GM19238 (cell line): ENCODE results near the gene AMBP.
"Not testable (repeated sequence)": the region's sequence is repeated elsewhere in the genome, so short reads cannot be mapped to it uniquely, and the experiment has no call there.

Experiments
- DNase-seq: peaks from one replicate; pipeline ENCODE4 v3.0.0; 2011; ENCODE audit warnings: low spot score; ENCODE audit not compliant: insufficient read length

Gene AMBP

DNA sequence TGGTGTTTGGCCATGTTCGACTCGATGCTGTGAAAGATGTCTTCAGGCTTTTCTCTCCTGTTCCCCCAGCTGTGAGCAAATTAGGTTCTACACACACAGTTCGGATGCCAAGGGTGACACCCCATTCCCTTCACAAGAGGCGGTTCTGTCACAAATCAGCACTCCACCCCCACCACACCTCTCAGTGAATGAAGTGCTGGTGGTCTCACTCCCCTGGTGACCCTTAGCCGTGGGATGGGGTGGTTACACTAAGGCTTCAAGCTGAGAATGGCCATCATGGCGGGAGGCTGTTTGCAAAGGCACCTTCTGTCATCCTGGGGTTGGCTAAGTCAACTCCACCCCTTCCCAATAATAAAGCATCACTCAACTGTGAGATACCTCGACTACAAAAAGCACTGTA lies 26.4 kb downstream of the AMBP start:
- DNase-seq: no peak

DNA sequence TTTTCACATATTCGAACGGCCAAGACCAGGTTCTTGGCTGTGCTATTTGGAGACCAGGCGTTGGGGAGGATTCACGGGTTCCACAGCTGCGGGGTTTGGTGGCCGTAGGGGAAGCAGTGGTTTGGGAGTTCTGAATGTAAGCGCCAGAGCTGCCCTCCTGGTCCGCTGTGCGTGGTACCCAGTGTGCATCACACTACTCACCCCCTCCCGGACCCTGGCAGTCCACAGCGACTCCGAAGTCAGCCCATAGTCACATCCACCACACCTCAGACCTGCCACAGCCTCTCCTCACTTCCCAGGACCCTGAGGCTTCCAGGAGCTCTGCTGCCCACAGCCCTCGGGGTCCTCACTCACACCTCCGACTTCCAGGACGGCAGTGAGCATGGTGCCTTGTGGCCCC lies 26.8 kb downstream of the AMBP start:
- no peak for DNase-seq

DNA sequence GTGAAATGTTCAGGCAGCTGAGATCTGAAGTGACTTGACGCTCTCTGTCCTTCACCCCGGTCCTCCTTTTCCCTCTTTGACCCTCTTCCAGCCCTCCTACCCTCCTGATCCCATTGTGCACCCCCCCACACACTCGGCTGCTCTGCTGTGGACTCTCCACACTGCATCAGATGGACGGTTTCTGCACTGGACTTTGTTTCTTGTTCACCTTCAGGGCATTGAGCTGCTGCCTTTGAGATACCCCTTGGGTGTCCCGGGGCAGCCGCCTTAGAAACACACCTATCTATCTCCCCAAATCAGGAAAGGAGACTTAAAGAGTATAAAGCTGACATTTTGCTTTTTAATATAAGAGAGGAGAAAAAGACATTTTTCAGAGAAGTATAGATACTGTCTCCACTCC lies 27.5 kb downstream of the AMBP start:
- DNase-seq: no peak

DNA sequence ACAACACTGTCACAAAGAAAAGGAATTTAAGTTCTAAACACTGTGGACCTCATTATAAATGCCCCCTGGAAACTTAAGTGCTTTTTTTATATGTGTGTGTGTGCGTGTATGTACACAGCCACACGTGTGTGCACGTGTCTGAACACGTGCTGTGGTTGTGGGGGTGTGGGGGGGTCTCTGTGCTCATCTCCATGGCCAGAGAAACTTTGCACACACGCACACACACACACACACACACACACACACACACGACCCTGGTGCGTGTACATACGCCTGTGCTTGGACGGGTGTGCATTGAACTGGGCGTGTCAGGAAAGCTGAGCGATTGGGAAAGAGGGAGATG lies 27.9 kb downstream of the AMBP start:
- no peak for DNase-seq

DNA sequence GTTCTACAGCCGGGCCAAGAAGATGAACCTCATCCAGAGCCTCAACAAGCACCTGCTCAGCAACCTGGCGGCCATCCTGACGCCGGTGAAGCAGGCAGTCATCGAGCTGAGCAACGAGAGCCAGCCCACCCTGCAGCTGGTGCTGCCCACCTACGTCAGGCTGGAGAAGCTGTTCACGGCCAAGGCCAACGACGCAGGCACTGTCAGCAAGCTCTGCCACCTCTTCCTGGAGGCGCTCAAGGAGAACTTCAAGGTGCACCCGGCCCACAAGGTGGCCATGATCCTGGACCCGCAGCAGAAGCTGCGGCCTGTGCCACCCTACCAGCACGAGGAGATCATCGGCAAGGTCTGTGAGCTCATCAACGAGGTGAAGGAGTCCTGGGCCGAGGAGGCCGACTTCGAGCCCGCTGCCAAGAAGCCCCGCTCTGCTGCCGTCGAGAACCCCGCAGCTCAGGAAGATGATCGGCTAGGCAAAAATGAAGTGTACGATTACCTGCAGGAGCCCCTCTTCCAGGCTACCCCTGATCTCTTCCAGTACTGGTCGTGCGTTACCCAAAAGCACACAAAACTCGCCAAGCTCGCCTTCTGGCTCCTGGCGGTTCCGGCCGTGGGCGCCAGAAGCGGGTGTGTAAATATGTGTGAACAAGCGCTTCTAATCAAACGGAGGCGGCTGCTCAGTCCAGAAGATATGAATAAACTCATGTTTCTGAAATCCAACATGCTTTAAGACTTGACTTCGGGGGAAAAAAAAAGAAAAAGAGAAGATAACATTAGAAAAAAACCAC lies 28.5 kb downstream of the AMBP start:
- DNase-seq: no peak

DNA sequence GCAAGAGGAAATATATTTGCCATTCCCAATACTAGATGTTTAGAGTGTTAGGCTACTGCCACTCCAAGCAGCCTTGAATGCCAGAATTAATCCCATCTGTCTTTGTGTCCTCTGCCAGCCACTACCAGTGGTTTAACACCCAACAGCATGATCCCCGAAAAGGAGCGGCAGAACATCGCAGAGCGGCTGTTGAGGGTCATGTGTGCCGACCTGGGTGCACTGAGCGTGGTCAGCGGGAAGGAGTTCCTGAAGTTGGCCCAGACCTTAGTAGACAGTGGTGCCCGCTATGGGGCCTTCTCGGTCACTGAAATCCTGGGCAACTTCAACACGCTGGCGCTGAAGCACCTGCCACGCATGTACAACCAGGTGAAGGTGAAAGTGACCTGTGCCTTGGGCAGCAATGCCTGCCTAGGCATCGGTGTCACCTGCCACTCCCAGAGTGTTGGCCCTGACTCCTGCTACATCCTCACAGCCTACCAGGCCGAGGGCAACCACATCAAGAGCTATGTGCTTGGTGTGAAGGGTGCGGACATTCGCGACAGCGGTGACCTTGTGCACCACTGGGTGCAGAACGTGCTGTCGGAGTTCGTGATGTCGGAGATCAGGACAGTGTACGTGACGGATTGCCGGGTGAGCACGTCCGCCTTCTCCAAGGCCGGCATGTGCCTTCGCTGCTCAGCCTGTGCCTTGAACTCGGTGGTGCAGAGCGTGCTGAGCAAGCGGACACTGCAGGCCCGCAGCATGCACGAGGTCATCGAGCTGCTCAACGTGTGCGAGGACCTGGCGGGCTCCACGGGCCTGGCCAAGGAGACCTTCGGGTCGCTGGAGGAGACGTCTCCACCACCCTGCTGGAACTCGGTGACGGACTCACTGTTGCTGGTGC lies 29.3 kb downstream of the AMBP start:
- no peak for DNase-seq

DNA sequence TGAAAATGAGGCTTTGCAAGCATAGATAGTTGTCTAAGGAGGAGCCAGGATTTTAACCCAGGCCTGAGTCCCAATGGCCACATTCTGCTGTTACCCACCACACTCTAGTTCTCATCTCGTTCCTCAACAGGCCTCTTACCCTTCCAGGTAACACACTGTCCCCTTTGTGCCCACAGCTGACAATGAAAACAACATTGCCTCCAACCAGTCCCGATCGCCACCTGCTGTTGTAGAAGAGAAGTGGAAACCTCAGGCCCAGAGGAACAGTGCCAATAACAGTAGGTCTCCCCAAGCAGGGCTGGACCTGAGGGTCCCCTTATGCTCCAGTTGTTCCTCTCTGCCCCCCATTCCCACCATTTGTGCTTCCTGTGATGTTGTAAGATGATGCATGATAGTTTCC lies 30.4 kb downstream of the AMBP start:
- no peak for DNase-seq

DNA sequence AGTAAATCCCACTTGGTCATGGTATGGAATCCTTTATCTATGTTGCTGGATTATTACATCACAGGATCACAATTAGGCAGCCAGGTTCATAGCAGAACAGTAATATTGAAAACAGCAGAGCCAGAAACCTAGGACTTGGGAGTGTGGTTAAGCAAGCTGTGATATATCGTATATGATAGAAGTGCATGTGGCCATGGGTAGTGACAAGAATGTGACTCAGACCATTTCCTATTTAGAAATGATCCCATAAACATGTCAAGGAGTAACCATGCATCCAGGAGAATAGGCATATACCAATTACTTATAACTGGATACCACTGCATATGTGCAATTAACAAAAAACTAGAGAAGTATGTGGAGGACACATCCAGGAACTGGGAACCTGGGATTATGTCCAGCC lies 31.2 kb downstream of the AMBP start:
- DNase-seq: no peak

DNA sequence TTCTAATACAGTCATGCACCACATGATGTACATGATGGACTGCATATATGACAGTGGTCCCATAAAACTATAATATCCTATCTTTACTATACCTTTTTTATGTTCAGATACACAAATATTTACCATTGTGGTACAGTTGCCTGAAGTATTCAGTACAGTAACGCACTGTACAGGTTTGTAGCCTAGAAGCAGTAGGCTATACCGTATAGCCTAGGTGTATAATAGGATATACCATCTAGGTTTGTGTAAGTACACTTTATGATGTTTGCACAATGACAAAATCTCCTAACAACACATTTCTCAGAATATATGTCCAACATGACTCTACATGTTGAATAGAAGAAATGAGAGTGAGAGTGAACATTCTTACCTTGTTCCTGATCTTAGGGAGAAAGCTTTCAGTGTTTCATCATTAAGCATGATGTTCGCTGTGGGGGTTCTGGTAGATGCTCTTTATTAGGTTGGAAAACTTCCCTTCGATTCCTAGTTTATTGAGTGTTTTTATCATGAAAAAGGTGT lies 31.8 kb downstream of the AMBP start:
- no peak for DNase-seq

DNA sequence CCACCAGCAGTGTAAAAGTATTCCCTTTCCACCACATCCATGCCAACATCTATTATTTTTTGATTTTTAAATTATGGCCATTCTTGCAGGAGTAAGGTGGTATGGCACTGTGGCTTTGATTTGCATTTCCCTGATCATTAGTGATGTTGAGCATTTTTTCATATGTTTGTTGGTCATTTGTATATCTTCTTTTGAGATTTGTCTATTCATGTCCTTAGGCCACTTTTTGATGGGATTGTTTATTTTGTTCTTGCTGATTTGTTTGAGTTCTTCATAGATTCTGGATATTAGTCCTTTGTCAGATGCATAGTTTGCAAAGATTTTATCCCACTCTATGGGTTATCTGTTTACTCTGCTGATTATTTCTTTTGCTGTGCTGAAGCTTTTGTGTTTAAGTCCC lies 34.4 kb downstream of the AMBP start:
- not testable (repeated sequence) for DNase-seq

DNA sequence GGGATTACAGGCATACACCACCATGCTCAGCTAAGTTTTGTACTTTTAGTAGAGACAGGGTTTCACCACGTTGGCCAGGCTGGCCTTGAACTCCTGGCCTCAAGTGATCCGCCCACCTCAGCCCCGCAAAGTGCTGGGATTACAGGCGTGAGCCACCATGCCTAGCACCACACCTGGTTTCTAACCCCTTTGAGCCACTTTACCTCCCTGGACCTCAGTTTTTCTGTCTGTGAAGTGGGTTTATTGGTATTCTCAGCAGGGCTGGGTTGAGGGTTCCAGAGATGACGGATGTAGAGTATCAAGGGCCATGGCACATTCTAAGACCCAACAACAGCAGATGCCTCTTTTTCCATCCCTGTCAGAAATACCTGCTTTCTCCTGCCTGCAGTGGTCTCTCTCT lies 38.6 kb downstream of the AMBP start:
- no peak for DNase-seq

DNA sequence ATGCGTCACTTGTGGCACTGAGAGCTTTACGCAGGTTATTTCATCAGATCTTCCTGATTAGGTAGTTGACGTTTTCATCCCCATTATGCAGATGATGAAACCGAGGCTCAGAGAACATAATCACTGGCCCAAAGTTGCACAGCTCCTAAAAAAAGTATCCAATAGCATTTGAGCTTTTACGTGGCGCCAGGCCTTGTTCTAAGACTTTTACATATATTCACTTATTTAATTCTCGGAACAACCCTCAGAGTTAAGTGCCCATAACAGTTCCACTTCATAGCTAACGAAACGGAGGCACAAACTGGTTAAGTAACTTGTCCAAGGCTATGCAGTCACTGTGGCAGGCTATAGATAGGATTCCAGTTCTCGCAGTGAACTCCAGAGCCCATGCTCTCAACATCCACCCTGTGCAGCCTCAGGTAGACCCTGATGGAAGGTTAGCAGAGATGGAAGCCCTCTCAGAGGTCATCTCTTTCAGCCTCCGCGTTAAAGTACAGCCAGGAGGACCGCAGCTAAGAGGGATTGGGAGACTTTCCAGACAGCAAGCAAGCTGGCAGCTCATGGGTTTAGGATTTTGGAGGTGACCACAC lies 39.3 kb downstream of the AMBP start:
- DNase-seq: no peak

DNA sequence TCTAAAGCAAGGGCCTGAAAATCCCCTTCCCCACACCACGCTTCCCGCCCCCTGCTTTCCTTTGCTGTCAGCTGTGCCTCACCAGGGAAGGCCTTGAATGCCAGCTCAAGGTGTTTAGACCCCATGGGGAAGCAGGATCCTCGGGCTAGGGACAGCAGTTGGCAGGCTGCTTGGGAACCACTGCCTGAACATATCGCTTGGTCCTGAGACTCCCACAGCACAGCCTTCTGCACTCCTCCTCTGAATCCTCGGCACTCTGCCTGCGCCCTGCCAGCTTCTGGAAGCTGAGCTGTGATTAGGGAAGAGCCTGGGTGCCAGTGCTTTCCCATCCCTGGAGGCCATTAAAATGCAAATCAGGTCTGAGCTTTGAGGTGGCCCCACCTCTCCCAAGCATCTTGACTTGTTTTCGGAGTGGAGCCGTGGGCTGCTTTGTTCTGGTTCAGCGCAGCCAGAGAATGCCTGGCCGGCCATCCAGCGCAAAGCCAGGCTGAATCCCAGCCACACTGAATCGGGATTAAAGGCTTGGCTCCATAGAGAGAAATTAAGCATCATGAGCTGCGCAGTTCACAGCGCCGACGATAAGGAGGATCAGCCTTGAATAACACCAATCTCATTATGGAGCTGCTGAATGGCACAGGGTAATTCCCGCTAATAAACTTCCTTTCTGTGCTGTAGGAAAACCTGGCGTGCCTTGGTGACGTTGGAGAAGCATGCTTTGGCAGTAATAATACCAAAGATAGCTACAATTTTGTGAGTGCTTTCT lies 40.0 kb downstream of the AMBP start:
- DNase-seq: no peak

DNA sequence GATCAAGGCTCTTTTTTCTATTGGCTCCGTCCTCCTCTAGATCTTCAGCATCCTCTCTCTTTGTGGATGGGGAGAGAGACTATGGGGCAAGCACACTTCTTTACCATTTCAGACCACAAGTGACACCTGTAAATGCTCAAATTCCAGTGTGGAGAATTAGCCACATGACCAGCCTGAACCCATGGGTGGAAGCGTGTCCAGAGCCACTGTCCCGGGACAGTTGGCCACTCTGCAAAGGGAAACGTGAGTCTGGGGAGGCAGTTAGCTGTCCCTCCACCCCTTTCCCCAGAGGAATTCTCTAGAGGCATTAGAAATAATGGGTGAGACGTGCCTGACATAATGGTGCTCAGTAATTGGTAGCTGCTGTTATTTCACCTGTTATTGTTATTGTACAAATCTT lies 40.9 kb downstream of the AMBP start:
- no peak for DNase-seq

DNA sequence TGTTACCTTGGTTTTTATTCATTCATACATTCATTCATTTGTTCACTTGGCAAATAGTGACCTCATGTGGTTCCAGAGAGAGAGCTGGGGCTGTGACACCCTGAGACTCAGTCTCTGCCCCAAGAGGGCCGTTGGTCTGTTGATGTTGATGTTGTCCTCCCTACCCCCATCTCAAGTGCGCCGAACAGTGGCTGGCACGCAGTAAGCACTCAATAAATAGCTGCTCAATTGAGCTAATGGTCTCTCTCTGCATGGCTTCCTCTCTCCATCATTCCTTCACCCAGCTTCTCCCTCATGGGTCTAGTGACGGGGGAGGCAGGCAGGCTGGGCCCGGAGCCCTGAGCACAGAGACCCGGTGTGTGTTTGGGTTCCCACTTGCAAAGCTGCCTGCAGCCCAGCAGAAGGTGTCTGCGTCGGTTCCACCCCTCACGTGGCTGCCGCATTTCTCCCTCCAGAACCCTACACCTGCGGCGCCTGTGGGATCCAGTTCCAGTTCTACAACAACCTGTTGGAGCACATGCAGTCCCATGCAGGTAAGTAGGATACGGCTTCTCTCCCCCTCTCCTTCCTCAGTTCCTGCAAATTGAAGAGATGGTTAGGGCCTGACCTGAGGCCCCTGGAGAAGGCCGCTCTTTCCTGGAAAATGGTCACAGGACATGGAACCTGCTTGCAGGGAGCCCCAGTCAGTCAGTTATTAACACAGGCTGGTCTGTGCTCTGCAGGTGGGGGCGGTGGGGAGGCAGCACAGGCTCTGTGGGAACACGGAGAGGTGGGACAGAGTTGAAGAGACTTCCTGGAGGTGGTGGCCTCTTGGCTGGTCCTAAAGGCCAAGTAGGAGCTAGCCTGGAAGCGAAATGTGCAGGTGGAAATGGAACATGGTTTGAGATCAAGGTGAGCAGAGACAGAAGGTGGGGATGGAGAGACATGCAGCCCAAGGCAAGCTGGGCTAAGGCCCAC lies 42.0 kb downstream of the AMBP start:
- DNase-seq: no peak

DNA sequence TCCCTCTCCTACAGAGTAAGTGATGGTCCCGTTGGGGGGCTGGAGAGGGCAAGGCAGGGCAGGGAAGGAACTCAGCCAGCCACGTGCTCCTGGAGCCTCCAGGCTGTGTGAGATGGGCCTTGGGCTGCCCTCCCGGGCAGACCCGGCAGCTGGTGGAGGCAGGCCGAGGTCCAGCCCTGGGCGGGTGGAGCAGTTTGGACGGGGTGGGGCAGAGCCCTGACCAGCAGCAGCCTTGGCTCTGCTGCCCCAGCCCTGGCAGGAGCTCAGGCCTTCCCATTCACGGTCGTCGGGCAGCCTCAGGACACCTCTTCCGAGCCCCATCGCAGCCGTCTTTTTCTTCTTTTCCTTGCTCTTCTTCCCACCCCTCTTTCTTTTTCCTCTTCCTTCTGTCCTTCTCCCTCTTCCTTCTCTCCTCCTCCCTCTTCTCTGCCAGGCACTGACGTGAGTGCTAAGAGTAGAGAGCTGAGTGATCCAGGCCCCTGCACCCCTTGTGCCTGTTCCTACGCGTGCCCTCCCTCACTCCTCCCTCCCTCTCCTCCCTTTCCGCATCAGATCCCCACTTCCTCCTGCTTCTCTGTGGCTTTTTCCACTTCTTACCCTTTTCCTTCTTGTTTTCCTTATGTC lies 42.8 kb downstream of the AMBP start:
- no peak for DNase-seq

DNA sequence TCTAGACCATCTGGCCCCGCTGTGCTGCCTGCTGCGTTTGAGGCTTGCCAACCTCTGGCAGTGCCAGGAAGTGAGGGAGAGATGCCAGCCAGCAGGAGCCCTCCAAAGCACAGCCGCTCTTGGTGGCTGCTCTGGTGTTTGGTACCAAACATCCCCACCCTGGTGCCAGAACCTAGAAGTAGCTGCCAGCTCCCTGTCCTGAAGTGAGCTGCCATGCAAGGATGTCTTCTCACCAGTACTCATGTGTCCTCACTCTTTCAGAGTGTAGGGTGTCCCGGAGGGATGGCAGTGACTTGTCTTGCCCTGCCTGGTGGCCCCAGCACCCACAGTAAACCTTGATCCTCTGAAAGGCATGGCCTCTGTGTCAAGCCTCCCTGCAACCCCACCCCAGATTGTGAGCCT lies 43.4 kb downstream of the AMBP start:
- DNase-seq: no peak

DNA sequence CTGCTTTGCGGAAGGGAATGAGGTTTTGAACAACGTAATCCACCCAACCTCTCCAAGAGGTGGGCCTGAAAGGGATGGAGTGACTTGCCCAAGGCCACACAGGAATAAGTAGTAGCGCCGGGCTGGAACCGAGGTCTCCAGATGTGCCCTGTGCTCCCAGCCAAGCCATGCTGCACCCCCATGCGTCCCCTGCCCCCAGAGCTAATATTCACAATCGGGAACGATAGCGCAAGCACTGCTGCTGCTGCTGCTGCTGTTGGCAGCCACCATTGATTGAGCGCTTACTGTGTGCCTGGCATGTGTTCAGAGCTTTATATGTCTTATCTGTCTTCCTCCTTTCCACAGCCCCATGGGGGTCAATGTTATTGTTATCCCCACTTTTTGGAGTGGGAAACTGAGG lies 43.9 kb downstream of the AMBP start:
- DNase-seq: no peak

DNA sequence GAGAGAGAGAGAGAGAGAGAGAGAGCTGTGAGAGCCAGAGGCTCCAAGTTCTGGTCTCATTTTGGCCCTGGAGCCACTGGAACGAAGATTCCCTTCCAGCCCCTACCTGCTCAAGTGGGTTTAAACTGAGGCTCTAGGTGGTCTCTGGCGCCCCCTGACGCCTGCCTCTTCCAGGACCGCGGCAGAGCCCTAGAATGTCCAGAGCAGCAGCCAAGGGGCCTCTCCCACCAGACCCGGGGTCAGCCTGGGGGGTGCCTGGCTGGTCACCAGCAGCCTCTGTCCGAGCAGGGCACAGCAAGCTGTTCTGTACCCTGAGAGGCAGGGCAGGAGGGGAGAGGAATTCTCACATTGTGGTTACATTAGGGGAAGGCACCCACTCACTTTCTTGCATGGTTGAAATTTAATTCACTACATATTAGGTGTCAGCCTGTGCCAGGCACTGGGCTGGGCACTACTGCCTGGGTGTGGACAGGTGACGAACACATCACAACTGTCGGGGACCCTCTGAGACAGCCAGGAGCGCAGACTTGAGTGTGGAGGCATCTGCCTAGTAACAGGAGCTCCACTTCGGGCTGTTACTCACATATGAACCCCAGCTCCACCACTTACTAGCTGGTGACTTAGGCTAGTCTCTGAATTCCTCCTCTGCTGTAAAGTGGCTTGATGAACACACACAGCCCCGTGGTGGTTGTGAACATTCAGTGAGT lies 44.5 kb downstream of the AMBP start:
- DNase-seq: no peak
